HG02763 (cell line): ENCODE results near the gene SLC30A7.
"Not testable (repeated sequence)": the region's sequence is repeated elsewhere in the genome, so short reads cannot be mapped to it uniquely, and the experiment has no call there.

Source experiments
- ATAC-seq: cut with Tn5 transposase; IDR thresholded peaks from one replicate; pipeline ENCODE4 v1.9.1; 2021; ENCODE audit warnings: mild to moderate bottlenecking, moderate library complexity; ENCODE audit not compliant: unreplicated experiment

SLC30A7 gene

GRCh38 chr1:100889869-100890482, 5.9 kb upstream of the SLC30A7 start:
- not testable (repeated sequence) for ATAC-seq

GRCh38 chr1:100891380-100891779, 4.5 kb upstream of the SLC30A7 start:
- ATAC-seq = no peak

- no peak for ATAC-seq
These were observed 3.3 kb upstream of the SLC30A7 start for GRCh38 chr1:100892554-100892953.

- no peak for ATAC-seq
These were observed 2.2 kb upstream of the SLC30A7 start for GRCh38 chr1:100893718-100894117.

- ATAC-seq = peak; percentile 39
These were observed 1.0 kb upstream of the SLC30A7 start, which contains the start of gene EXTL2 for GRCh38 chr1:100894603-100895539. Gene EXTL2 (minus strand): TSS chr1:100894842. CDS start chr1:100888757, 6,085 bp downstream.

- ATAC-seq = peak; percentile 34
These were observed 642 bp downstream of the SLC30A7 start for GRCh38 chr1:100896481-100896982.

- ATAC-seq = no peak
These were observed 6.5 kb downstream of the SLC30A7 start for GRCh38 chr1:100902365-100902764.

- ATAC-seq = no peak
These were observed 7.9 kb downstream of the SLC30A7 start for GRCh38 chr1:100903777-100904176.

- ATAC-seq = no peak
These were observed 8.6 kb downstream of the SLC30A7 start for GRCh38 chr1:100904528-100904927.

GRCh38 chr1:100905181-100905580, 9.3 kb downstream of the SLC30A7 start:
- no peak for ATAC-seq

- ATAC-seq = no peak
These were observed 12.0 kb downstream of the SLC30A7 start for GRCh38 chr1:100907887-100908286.

- no peak for ATAC-seq
These were observed 13.1 kb downstream of the SLC30A7 start for GRCh38 chr1:100909018-100909417.

GRCh38 chr1:100912019-100912418, 16.1 kb downstream of the SLC30A7 start:
- no peak for ATAC-seq

- no peak for ATAC-seq
These were observed 25.3 kb downstream of the SLC30A7 start for GRCh38 chr1:100921110-100921706.

- ATAC-seq = no peak
These were observed 28.3 kb downstream of the SLC30A7 start for GRCh38 chr1:100924212-100924611.

GRCh38 chr1:100924991-100925390, 29.1 kb downstream of the SLC30A7 start:
- ATAC-seq = no peak

GRCh38 chr1:100926240-100926639, 30.4 kb downstream of the SLC30A7 start:
- ATAC-seq = no peak

GRCh38 chr1:100927276-100927675, 31.4 kb downstream of the SLC30A7 start:
- ATAC-seq = no peak

GRCh38 chr1:100928128-100928527, 32.2 kb downstream of the SLC30A7 start:
- no peak for ATAC-seq

GRCh38 chr1:100930494-100930893, 34.6 kb downstream of the SLC30A7 start:
- no peak for ATAC-seq

GRCh38 chr1:100931716-100932115, 35.8 kb downstream of the SLC30A7 start:
- ATAC-seq = no peak
